Ishikawa (cell line): Measurements from ENCODE around the gene SCAPER.

Experiments
- CEBPB ChIP-seq: IDR thresholded peaks from 2 replicates; pipeline ENCODE4 v1.6.1; 2012
- CREB1 ChIP-seq: IDR thresholded peaks from 2 replicates; pipeline ENCODE4 v1.6.1; 2012; ENCODE audit warnings: low read depth
- EGR1 ChIP-seq: IDR thresholded peaks from 2 replicates; pipeline ENCODE4 v1.6.1; 2012
- EP300 ChIP-seq: IDR thresholded peaks from 2 replicates; pipeline ENCODE4 v1.6.1; 2012; ENCODE audit warnings: borderline replicate concordance
- FOXM1 ChIP-seq: IDR thresholded peaks from 2 replicates; pipeline ENCODE4 v1.6.1; 2012; ENCODE audit warnings: low read depth, borderline replicate concordance
- NFIC ChIP-seq: IDR thresholded peaks from 2 replicates; pipeline ENCODE4 v1.6.1; 2012
- RAD21 ChIP-seq: IDR thresholded peaks from 2 replicates; pipeline ENCODE4 v1.6.1; 2012; ENCODE audit warnings: low read depth
- REST ChIP-seq: IDR thresholded peaks from 2 replicates; pipeline ENCODE4 v1.6.1; 2012; ENCODE audit warnings: low read depth, mild to moderate bottlenecking
- TAF1 ChIP-seq: IDR thresholded peaks from 2 replicates; pipeline ENCODE4 v1.6.1; 2012; ENCODE audit warnings: low read depth, mild to moderate bottlenecking
- TCF12 ChIP-seq: IDR thresholded peaks from 2 replicates; pipeline ENCODE4 v1.6.1; 2012; ENCODE audit warnings: low read depth
- TEAD4 ChIP-seq: IDR thresholded peaks from 2 replicates; pipeline ENCODE4 v1.6.1; 2012
- YY1 ChIP-seq: IDR thresholded peaks from 2 replicates; pipeline ENCODE4 v1.6.1; 2012; ENCODE audit warnings: low read depth
- ZBTB7A ChIP-seq: IDR thresholded peaks from 2 replicates; pipeline ENCODE4 v1.6.1; 2012; ENCODE audit warnings: low read depth
- TF ChIP-seq, protein P1 (sequence below): IDR thresholded peaks from 2 replicates; pipeline ENCODE4 v1.6.1; 2012
- TF ChIP-seq, protein P2 (sequence below): IDR thresholded peaks from 2 replicates; pipeline ENCODE4 v1.6.1; 2012

Gene SCAPER

GRCh38 chr15:76930831-76931396 is 25.8 kb upstream of the SCAPER start:
- TF ChIP-seq, protein P1, sequence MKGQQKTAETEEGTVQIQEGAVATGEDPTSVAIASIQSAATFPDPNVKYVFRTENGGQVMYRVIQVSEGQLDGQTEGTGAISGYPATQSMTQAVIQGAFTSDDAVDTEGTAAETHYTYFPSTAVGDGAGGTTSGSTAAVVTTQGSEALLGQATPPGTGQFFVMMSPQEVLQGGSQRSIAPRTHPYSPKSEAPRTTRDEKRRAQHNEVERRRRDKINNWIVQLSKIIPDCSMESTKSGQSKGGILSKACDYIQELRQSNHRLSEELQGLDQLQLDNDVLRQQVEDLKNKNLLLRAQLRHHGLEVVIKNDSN, result no peak
- no peak for TF ChIP-seq NFIC
- TF ChIP-seq CREB1, result no peak
- no peak for TF ChIP-seq TAF1
- TF ChIP-seq TCF12, result no peak
- no peak for TF ChIP-seq REST
- TF ChIP-seq YY1, result no peak
- no peak for TF ChIP-seq FOXM1
- no peak for TF ChIP-seq EP300
- TF ChIP-seq, protein P2, sequence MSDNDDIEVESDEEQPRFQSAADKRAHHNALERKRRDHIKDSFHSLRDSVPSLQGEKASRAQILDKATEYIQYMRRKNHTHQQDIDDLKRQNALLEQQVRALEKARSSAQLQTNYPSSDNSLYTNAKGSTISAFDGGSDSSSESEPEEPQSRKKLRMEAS, result no peak
- no peak for TF ChIP-seq CEBPB
- no peak for TF ChIP-seq TEAD4
- no peak for TF ChIP-seq ZBTB7A
- TF ChIP-seq RAD21, result no peak

GRCh38 chr15:76929011-76929760 is 24.0 kb upstream of the SCAPER start:
- TF ChIP-seq, protein P2, result no peak
- TF ChIP-seq ZBTB7A, result no peak
- no peak for TF ChIP-seq EGR1
- TF ChIP-seq CREB1, result no peak
- no peak for TF ChIP-seq RAD21
- no peak for TF ChIP-seq TEAD4
- no peak for TF ChIP-seq EP300
- TF ChIP-seq YY1, result no peak
- no peak for TF ChIP-seq FOXM1
- TF ChIP-seq CEBPB, result no peak
- no peak for TF ChIP-seq REST
- TF ChIP-seq TAF1, result no peak
- TF ChIP-seq NFIC, result no peak
- no peak for TF ChIP-seq TCF12
- TF ChIP-seq, protein P1, result no peak

DNA sequence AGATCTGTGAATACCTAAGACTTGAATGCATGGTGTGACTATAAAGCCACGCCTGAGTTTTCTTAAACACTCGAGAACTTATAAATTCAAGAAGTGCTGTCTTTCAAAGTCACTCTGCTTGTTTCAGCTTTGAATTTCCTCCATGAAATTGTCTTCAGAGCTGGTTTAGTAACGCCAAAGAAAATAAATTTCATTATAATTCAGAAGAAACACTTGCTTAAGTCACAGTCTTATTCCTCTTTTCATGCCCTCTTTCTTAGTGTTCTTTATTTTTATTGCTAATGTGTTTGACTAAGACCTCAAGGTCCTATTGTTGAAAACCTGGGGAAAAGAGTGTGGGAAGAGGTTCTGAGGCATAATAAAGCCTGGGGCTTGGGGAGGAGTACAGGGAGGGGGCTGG is 23.1 kb upstream of the SCAPER start:
- TF ChIP-seq ZBTB7A (no peak), NFIC (no peak), EGR1 (no peak), CREB1 (no peak), RAD21 (no peak), TAF1 (no peak), FOXM1 (no peak)
- TF ChIP-seq, protein P1, result no peak
- TF ChIP-seq, protein P2, result no peak

GRCh38 chr15:76916369-76916768 is 11.2 kb upstream of the SCAPER start:
- no peak for TF ChIP-seq TAF1
- TF ChIP-seq CREB1, result no peak
- no peak for TF ChIP-seq TCF12
- no peak for TF ChIP-seq EGR1
- no peak for TF ChIP-seq EP300
- 0 out of 2 replicates have a peak, but pooled peaks have one; percentile 21 for TF ChIP-seq YY1
- peak; percentile 53 for TF ChIP-seq NFIC
- no peak for TF ChIP-seq FOXM1
- TF ChIP-seq CEBPB, result no peak
- no peak for TF ChIP-seq RAD21
- TF ChIP-seq TEAD4, result no peak
- TF ChIP-seq ZBTB7A, result no peak
- TF ChIP-seq, protein P2, result no peak
- no peak for TF ChIP-seq REST
- TF ChIP-seq, protein P1, result no peak
